ENCODE results near the gene ALPK3.

- TF ChIP-seq, protein P1, sequence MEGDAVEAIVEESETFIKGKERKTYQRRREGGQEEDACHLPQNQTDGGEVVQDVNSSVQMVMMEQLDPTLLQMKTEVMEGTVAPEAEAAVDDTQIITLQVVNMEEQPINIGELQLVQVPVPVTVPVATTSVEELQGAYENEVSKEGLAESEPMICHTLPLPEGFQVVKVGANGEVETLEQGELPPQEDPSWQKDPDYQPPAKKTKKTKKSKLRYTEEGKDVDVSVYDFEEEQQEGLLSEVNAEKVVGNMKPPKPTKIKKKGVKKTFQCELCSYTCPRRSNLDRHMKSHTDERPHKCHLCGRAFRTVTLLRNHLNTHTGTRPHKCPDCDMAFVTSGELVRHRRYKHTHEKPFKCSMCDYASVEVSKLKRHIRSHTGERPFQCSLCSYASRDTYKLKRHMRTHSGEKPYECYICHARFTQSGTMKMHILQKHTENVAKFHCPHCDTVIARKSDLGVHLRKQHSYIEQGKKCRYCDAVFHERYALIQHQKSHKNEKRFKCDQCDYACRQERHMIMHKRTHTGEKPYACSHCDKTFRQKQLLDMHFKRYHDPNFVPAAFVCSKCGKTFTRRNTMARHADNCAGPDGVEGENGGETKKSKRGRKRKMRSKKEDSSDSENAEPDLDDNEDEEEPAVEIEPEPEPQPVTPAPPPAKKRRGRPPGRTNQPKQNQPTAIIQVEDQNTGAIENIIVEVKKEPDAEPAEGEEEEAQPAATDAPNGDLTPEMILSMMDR (IDR thresholded peaks at IDR 0.05): no peak
- TF ChIP-seq EP300 (IDR thresholded peaks at IDR 0.05): no peak
- TF ChIP-seq POLR2A (IDR thresholded peaks at IDR 0.05): no peak
Observed at GRCh38 chr15:84871428-84871985, 54.4 kb downstream of the ALPK3 start.
